Esophagus squamous epithelium (tissue), 5 donors: ENCODE measurements around the gene MED27. TPM values are rescaled to one million over a fixed set of nuclear protein-coding genes. Genes with fewer than 3 reads are reported as not detected.

Experiments used
- DNase-seq: peaks from one replicate; lab custom pipeline; 2025; lab: John Stamatoyannopoulos, UW
- H3K27ac ChIP-seq, 4 donors: fragments of 200-600 bp; sonication (generic); one replicate each; pipeline ENCODE4 v1.5.1; 2016 to 2019; ENCODE audit warnings: mild to moderate bottlenecking in 1 of 4
- H3K27me3 ChIP-seq, 4 donors: fragments of 200-600 bp; sonication (generic); 1 replicate in 3 of 4; 2 replicates in 1 of 4; pipeline versions ENCODE4 v1.5.1 to v1.6.0; 2017 to 2021; ENCODE audit warnings: antibody characterized with exemption in 1 of 4
- H3K36me3 ChIP-seq, 3 donors: fragments of 200-600 bp; sonication (generic); one replicate each; pipeline ENCODE4 v1.5.1; 2016 to 2019
- H3K4me1 ChIP-seq, 3 donors: fragments of 200-600 bp; sonication (generic); one replicate each; pipeline ENCODE4 v1.5.1; 2017 to 2019
- H3K4me3 ChIP-seq, 4 donors: fragments of 200-600 bp; sonication (generic); 1 replicate in 3 of 4; 2 replicates in 1 of 4; pipeline ENCODE4 v1.5.1; 2016 to 2019; ENCODE audit warnings: mild to moderate bottlenecking in 2 of 4, moderate library complexity in 1 of 4
- H3K9me3 ChIP-seq, 3 donors: fragments of 200-600 bp; sonication (generic); one replicate each; pipeline ENCODE4 v1.5.1; 2016 to 2019
- CTCF ChIP-seq, 6 experiments: fragments of 450-650 bp in 4 of 6; fragments of 200-600 bp in 2 of 6; sonication (generic) in 2 of 6; IDR thresholded peaks; one replicate each; pipeline ENCODE4 v1.5.1; 2016 to 2019; ENCODE audit warnings: antibody characterized with exemption in 6 of 6, mild to moderate bottlenecking in 4 of 6, moderate library complexity in 4 of 6
- POLR2A ChIP-seq, 4 donors: fragments of 450-650 bp; IDR thresholded peaks; one replicate each; pipeline ENCODE4 v1.6.1; 2017; ENCODE audit warnings: antibody characterized with exemption in 4 of 4, mild to moderate bottlenecking in 4 of 4, moderate library complexity in 3 of 4
- WGBS, 2 donors: methylation state at CpG; one replicate each; pipeline ENCODE4 v1.1.5; 2018; 5-methylcytosine and 5-hydroxymethylcytosine counted together
- intact Hi-C: fragments of 100-400 bp; cut with DNase I; formaldehyde crosslinking; loops from one replicate; pipeline ENCODE4 v1.15.0; 2022
- total RNA-seq, 4 donors: library from RNA; depleted of rRNA; stranded (reverse); fragments of >200 nt; gene quantifications; one replicate each; pipeline ENCODE4 v1.1.0, GENCODE V29; 2016
- donor health status: DM: yes; HTN: yes; CAD: no.

Gene MED27
- total RNA-seq, 4 donors from 2014 or later = 10.6 to 20.0 (median 17.6) TPM

DNA sequence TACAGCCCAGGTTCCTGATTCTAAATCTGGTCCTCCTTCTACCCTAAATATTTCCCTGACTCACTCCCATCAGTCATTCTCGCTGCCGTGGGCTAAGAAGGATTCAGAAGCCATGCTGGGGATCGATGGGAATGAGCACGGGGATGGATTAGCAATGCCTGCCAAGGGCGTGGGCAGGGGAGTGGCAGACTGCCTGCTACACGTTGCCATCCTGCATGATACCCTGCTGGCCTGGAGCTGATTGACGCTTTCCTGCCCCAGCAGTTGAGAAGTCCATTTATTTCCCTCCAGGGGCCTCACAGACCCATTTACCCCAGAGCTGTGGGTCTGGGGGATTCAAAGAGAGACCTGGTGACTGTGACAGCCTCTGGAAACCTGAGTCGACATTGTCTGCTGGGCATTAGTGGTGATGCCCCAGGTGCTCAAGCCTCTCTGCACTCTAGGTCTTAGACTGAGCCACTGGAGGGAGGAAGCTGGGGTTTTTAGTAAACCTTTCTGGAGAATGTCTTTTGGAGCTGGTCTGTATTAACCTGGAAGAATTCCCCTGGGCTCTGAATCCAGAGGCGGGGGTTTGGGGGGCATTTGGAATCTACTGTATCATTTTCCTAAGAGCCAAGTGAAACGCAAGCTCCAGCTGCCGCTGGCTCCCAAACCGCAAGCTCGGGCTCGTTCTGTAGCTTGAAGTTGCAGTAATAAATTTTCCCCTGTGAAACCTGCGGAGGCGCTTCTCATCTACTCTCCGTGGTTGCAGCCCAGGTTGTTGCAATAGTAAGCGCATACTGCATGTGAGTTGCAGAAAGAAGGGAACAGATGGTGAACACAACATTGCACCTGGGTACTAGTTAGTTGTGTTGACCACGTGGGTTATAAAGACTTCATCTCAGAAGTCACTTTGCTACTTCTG, 263.4 kb downstream of the MED27 start:
- no peaks in the 10 kb centered on the region for H3K4me1 ChIP-seq
- no peak for DNase-seq
- no peak overlapping the region for H3K4me3 ChIP-seq
- 19 to 38% methylated on average over 11 of the region's 19 CpGs for WGBS, 2 donors
- no peaks in the 10 kb centered on the region for H3K9me3 ChIP-seq
- no peak overlapping the region for H3K27ac ChIP-seq
- peaks cover 0 to 93% (median 0%) of the 10 kb centered on the region in 4 donors for H3K27me3 ChIP-seq
- intact Hi-C loops = no loop called here
- TF ChIP-seq CTCF (IDR thresholded peaks at IDR 0.05) (no peak), POLR2A (IDR thresholded peaks at IDR 0.05) (no peak)
- H3K36me3 ChIP-seq = no peaks in the 10 kb centered on the region

- no peaks in the 10 kb centered on the region for H3K36me3 ChIP-seq
- H3K27ac ChIP-seq = no peak overlapping the region
- 84 to 96% methylated on average over 6 of the region's 6 CpGs for WGBS, 2 donors
- H3K4me1 ChIP-seq = peaks cover 0 to 11% (median 0%) of the 10 kb centered on the region in 3 donors
- DNase-seq = no peak
- no peak for TF ChIP-seq POLR2A (IDR thresholded peaks at IDR 0.05)
- H3K9me3 ChIP-seq = no peaks in the 10 kb centered on the region
- no peak overlapping the region for H3K4me3 ChIP-seq
- peaks cover 0 to 94% (median 0%) of the 10 kb centered on the region in 4 donors for H3K27me3 ChIP-seq
- intact Hi-C loops = no loop called here
Measured at GRCh38 chr9:131814707-131815106, 265.0 kb downstream of the MED27 start.

GRCh38 chr9:131813116-131813515, 266.6 kb downstream of the MED27 start:
- no peak for TF ChIP-seq POLR2A (IDR thresholded peaks at IDR 0.05)
- no peak for TF ChIP-seq CTCF (IDR thresholded peaks at IDR 0.05)

DNA sequence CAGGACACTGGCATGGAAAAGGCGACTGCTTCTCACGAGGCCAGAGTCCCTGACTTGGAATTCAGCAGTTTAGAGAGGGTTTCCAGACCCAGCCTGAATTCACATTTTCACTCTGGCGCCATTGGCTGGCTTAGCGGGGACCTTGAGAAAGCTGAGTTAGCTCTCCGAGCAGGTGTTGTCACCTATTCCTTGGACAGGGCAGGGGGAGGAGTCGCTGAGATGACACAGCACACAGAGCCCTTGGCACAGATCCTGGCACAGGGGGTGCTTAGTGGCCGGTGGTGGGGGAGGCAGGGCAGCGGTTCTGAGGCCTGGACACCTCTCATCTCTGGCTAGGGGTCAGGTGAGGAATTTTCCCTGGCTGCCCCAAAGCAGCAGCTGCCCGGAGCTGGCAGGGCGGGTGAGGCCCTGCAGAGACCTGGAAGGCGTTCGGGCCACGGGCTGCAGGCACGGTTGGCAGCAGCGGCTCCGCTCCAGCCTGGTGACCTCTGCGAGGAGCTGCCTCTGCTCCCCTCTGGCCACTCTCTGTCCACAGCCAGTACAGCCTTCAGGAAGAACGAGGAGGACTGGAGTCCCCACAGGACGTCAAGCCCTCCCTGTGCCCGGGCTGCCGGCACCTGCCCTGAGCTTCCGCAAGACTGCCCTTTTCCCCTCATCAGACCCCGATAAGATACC, 267.4 kb downstream of the MED27 start:
- WGBS, 2 donors = 85 to 89% methylated on average over 5 to 8 of the region's 23 CpGs
- H3K27ac ChIP-seq = no peak overlapping the region
- peaks cover 0 to 98% (median 2%) of the 10 kb centered on the region in 4 donors for H3K27me3 ChIP-seq
- H3K4me1 ChIP-seq = peaks cover 0 to 15% (median 0%) of the 10 kb centered on the region in 3 donors
- DNase-seq = no peak
- H3K9me3 ChIP-seq = no peaks in the 10 kb centered on the region
- no peaks in the 10 kb centered on the region for H3K36me3 ChIP-seq
- intact Hi-C loops = no loop called here
- H3K4me3 ChIP-seq = no peak overlapping the region
- no peak for TF ChIP-seq CTCF (IDR thresholded peaks at IDR 0.05)
- TF ChIP-seq POLR2A (IDR thresholded peaks at IDR 0.05) = no peak

More at GRCh38 chr9:131813116-131813515, 266.6 kb downstream of the MED27 start:
- Histone ChIP-seq H3K9me3 (no peaks in the 10 kb centered on the region), H3K36me3 (no peaks in the 10 kb centered on the region), H3K27ac (no peak overlapping the region), H3K27me3 (peaks cover 0 to 97% (median 2%) of the 10 kb centered on the region in 4 donors), H3K4me1 (peaks cover 0 to 13% (median 0%) of the 10 kb centered on the region in 3 donors), H3K4me3 (no peak overlapping the region)
- intact Hi-C loops = no loop called here
- no peak for DNase-seq
- 62 to 68% methylated on average over 5 to 8 of the region's 9 CpGs for WGBS, 2 donors

DNA sequence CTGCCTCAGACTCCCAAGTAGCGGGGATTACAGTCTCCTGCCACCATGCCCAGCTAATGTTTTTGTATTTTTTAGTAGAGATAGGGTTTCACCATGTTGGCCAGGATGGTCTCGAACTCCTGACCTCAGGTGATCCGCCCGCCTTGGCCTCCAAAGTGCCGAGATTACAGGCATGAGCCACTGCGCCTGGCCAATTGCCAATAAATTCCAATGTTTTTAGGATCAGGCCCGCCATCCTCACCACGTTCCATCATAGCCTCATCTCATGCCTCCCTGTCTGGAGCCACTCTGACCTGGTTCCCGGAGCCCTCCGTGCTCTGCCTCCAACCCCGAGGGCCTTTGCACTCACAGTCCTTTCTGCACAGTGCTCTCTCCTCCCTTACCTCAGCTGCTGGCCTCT, 268.3 kb downstream of the MED27 start:
- no peak for DNase-seq
- H3K9me3 ChIP-seq = no peaks in the 10 kb centered on the region
- peaks cover 0 to 98% (median 4%) of the 10 kb centered on the region in 4 donors for H3K27me3 ChIP-seq
- no peak for TF ChIP-seq CTCF (IDR thresholded peaks at IDR 0.05)
- no peak for TF ChIP-seq POLR2A (IDR thresholded peaks at IDR 0.05)
- intact Hi-C loops = no loop called here
- H3K36me3 ChIP-seq = no peaks in the 10 kb centered on the region
- H3K27ac ChIP-seq = no peak overlapping the region
- 66 to 67% methylated on average over 11 of the region's 11 CpGs for WGBS, 2 donors
- no peak overlapping the region for H3K4me3 ChIP-seq
- peaks cover 0 to 17% (median 0%) of the 10 kb centered on the region in 3 donors for H3K4me1 ChIP-seq
